H1 (cell line): ENCODE data around the gene ATG5. TPM values are rescaled to one million over a fixed set of nuclear protein-coding genes. Genes with fewer than 3 reads are reported as not detected.

Experiments used
- CTCF ChIA-PET: fragments of 300-600 bp; sonication (Branson Sonifier 250); formaldehyde crosslinking; loops from one replicate; lab custom pipeline; 2021; ENCODE audit not compliant: partially characterized antibody; lab: Charles Lee
- POLR2A ChIA-PET: fragments of 300-600 bp; sonication (Branson Sonifier 250); formaldehyde crosslinking; loops from one replicate; lab custom pipeline; 2021; ENCODE audit warnings: inconsistent platforms; ENCODE audit not compliant: partially characterized antibody; lab: Charles Lee
- DNase-seq, 2 experiments: peaks; one replicate each; pipeline versions ENCODE4 v3.0.0 to v3.0.0-alpha.2; 2010 to 2022; ENCODE audit warnings: low spot score in 2 of 2, low read depth in 1 of 2, mixed read lengths in 1 of 2
- FAIRE-seq: peaks from 2 replicates; lab custom pipeline; 2011; peaks lifted over from hg19 to GRCh38; lab: Jason Lieb, UNC
- H2AFZ ChIP-seq: 2 replicates; pipeline ENCODE4 v1.8.1; 2012; ENCODE audit warnings: low read length, inconsistent platforms
- H2AK5ac ChIP-seq: 2 replicates; pipeline ENCODE4 v1.6.1; 2013; ENCODE audit warnings: low read depth, low read length
- H2BK120ac ChIP-seq: replicated peaks from 2 replicates; pipeline ENCODE3; 2013; ENCODE audit warnings: low read depth, low read length, inconsistent platforms
- H2BK12ac ChIP-seq: 2 replicates; pipeline ENCODE4 v1.6.1; 2013; ENCODE audit warnings: low read depth, low read length
- H2BK15ac ChIP-seq: 2 replicates; pipeline ENCODE4 v1.6.1; 2013; ENCODE audit warnings: low read length
- H2BK20ac ChIP-seq: 2 replicates; pipeline ENCODE4 v1.6.1; 2013; ENCODE audit warnings: low read length
- H2BK5ac ChIP-seq: 2 replicates; pipeline ENCODE4 v1.6.1; 2013; ENCODE audit warnings: low read depth, low read length
- H3K14ac ChIP-seq: 2 replicates; pipeline ENCODE4 v1.6.1; 2013; ENCODE audit warnings: inconsistent platforms; ENCODE audit not compliant: insufficient read length
- H3K18ac ChIP-seq: 2 replicates; pipeline ENCODE4 v1.6.1; 2013; ENCODE audit warnings: low read length; ENCODE audit errors: extremely low read depth
- H3K23ac ChIP-seq: 2 replicates; pipeline ENCODE4 v1.6.1; 2013; ENCODE audit warnings: inconsistent platforms; ENCODE audit not compliant: insufficient read length
- H3K23me2 ChIP-seq: 2 replicates; pipeline ENCODE4 v1.6.1; 2013; ENCODE audit warnings: low read depth, low read length
- H3K27ac ChIP-seq: 2 replicates; pipeline ENCODE4 v1.6.1; 2011; ENCODE audit warnings: low read depth, low read length, inconsistent platforms
- H3K27me3 ChIP-seq, 4 experiments: replicated peaks in 1 of 4; 1 replicate in 1 of 4; 2 replicates in 3 of 4; pipeline versions ENCODE4 v1.6.1 to v1.8.1; 2011 to 2013; ENCODE audit warnings: low read length in 3 of 4, mild to moderate bottlenecking in 3 of 4, inconsistent platforms in 2 of 4, mixed read lengths in 2 of 4, moderate library complexity in 1 of 4; ENCODE audit not compliant: control insufficient read depth in 3 of 4, insufficient read depth in 3 of 4; ENCODE audit errors: extremely low read depth in 1 of 4
- H3K36me3 ChIP-seq, 4 experiments: 2 replicates each; pipeline versions ENCODE4 v1.6.1 to v1.8.1; 2011 to 2013; ENCODE audit warnings: mild to moderate bottlenecking in 4 of 4, low read length in 3 of 4, moderate library complexity in 2 of 4, control low read depth in 1 of 4, inconsistent platforms in 1 of 4; ENCODE audit not compliant: insufficient read depth in 4 of 4, control insufficient read depth in 2 of 4
- H3K4ac ChIP-seq: replicated peaks from 2 replicates; pipeline ENCODE3; 2013; ENCODE audit warnings: low read length, low read depth, mixed read lengths, inconsistent platforms; ENCODE audit not compliant: insufficient read length
- H3K4me1 ChIP-seq, 4 experiments: replicated peaks in 1 of 4; 1 replicate in 1 of 4; 2 replicates in 3 of 4; pipeline versions ENCODE4 v1.6.1 to v1.8.1; 2011 to 2013; ENCODE audit warnings: low read length in 3 of 4, inconsistent platforms in 2 of 4, mixed read lengths in 1 of 4; ENCODE audit not compliant: insufficient read depth in 4 of 4, control insufficient read depth in 3 of 4
- H3K4me2 ChIP-seq, 2 experiments: 2 replicates each; pipeline versions ENCODE4 v1.6.1 to v1.8.1; 2011 to 2013; ENCODE audit warnings: low read depth in 2 of 2, low read length in 2 of 2, control low read depth in 1 of 2, inconsistent platforms in 1 of 2, mild to moderate bottlenecking in 1 of 2; ENCODE audit not compliant: insufficient read depth in 1 of 2
- H3K4me3 ChIP-seq, 4 experiments: fragments of 200-600, 300-600 bp in 1 of 4; sonication (generic), shearing (Covaris generic), sonication (Bioruptor Twin) in 1 of 4; 2 replicates each; pipeline versions ENCODE4 v1.5.1 to v1.8.1; 2011 to 2016; ENCODE audit warnings: low read length in 4 of 4, low read depth in 3 of 4, control low read depth in 2 of 4, inconsistent platforms in 2 of 4, mild to moderate bottlenecking in 2 of 4, mixed read lengths in 1 of 4, moderate library complexity in 1 of 4; ENCODE audit not compliant: insufficient read depth in 2 of 4; ENCODE audit errors: extremely low read depth in 1 of 4
- H3K56ac ChIP-seq: replicated peaks from 2 replicates; pipeline ENCODE3; 2013; ENCODE audit warnings: low read depth, mild to moderate bottlenecking, mixed read lengths, low read length, inconsistent platforms; ENCODE audit not compliant: insufficient read length
- H3K79me1 ChIP-seq: 2 replicates; pipeline ENCODE4 v1.6.1; 2013; ENCODE audit warnings: low read depth, low read length, control low read depth
- H3K79me2 ChIP-seq, 2 experiments: 2 replicates each; pipeline versions ENCODE4 v1.6.1 to v1.8.1; 2012 to 2013; ENCODE audit warnings: low read length in 2 of 2, mild to moderate bottlenecking in 2 of 2, inconsistent platforms in 1 of 2; ENCODE audit not compliant: insufficient read depth in 2 of 2, control insufficient read depth in 1 of 2
- H3K9ac ChIP-seq, 4 experiments: replicated peaks in 1 of 4; 1 replicate in 1 of 4; 2 replicates in 3 of 4; pipeline versions ENCODE4 v1.6.1 to v1.8.1; 2011 to 2013; ENCODE audit warnings: low read depth in 3 of 4, low read length in 3 of 4, control low read depth in 2 of 4, mild to moderate bottlenecking in 2 of 4, moderate library complexity in 2 of 4, inconsistent platforms in 1 of 4; ENCODE audit errors: extremely low read depth in 1 of 4
- H3K9me3 ChIP-seq, 2 experiments: 2 replicates each; pipeline versions ENCODE4 v1.6.1 to v1.8.1; 2012 to 2013; ENCODE audit warnings: mild to moderate bottlenecking in 2 of 2, moderate library complexity in 2 of 2, control low read depth in 1 of 2, inconsistent platforms in 1 of 2, low read depth in 1 of 2, low read length in 1 of 2, mixed read lengths in 1 of 2; ENCODE audit not compliant: insufficient read depth in 2 of 2
- H4K20me1 ChIP-seq, 2 experiments: replicated peaks in 1 of 2; 2 replicates each; pipeline versions ENCODE3 to v1.8.1; 2011 to 2013; ENCODE audit warnings: inconsistent platforms in 2 of 2, low read length in 2 of 2, mild to moderate bottlenecking in 1 of 2; ENCODE audit not compliant: insufficient read depth in 2 of 2, control insufficient read depth in 1 of 2
- H4K5ac ChIP-seq: 2 replicates; pipeline ENCODE4 v1.6.1; 2013; ENCODE audit warnings: low read length, low read depth, mixed read lengths, inconsistent platforms; ENCODE audit not compliant: insufficient read length
- H4K8ac ChIP-seq: 2 replicates; pipeline ENCODE4 v1.8.0; 2013; ENCODE audit warnings: mild to moderate bottlenecking, moderate library complexity, low read length, inconsistent platforms; ENCODE audit not compliant: insufficient read depth; ENCODE audit errors: extremely low read depth
- H4K91ac ChIP-seq: replicated peaks from 2 replicates; pipeline ENCODE3; 2013; ENCODE audit warnings: low read length, mixed read lengths, inconsistent platforms; ENCODE audit not compliant: insufficient read length
- BRCA1 ChIP-seq: IDR thresholded peaks from 2 replicates; pipeline ENCODE4 v1.6.1; 2012; ENCODE audit warnings: low read depth, low read length, improper control_type of control experiment
- EZH2 ChIP-seq: fragments of 200-600 bp; sonication (generic); IDR thresholded peaks from 2 replicates; pipeline ENCODE4 v1.7.1; 2012; ENCODE audit warnings: low read depth, mild to moderate bottlenecking, moderate library complexity, low read length, inconsistent platforms; ENCODE audit not compliant: severe bottlenecking
- RFX5 ChIP-seq: IDR thresholded peaks from 2 replicates; pipeline ENCODE4 v1.6.1; 2011; ENCODE audit warnings: low read depth, low read length, improper control_type of control experiment, borderline replicate concordance
- RNF2 ChIP-seq: fragments of 200-900, 300-1000 bp; sonication (generic); IDR thresholded peaks from 2 replicates; pipeline ENCODE4 v1.7.1; 2016; ENCODE audit warnings: borderline replicate concordance, low read depth, mild to moderate bottlenecking, antibody characterized with exemption, low read length; ENCODE audit not compliant: poor library complexity, severe bottlenecking; ENCODE audit errors: missing control alignments
- RXRA ChIP-seq: IDR thresholded peaks from 2 replicates; pipeline ENCODE4 v1.6.1; 2011; ENCODE audit warnings: low read depth, mild to moderate bottlenecking, low read length, moderate library complexity; ENCODE audit not compliant: insufficient read depth
- SIX5 ChIP-seq: IDR thresholded peaks from 2 replicates; pipeline ENCODE4 v1.6.1; 2011; ENCODE audit warnings: mild to moderate bottlenecking, low read depth, low read length
- SP1 ChIP-seq: IDR thresholded peaks from 2 replicates; pipeline ENCODE4 v1.6.1; 2011; ENCODE audit warnings: low read depth, low read length
- WGBS, 2 experiments: shearing (Covaris generic) in 1 of 2; methylation state at CpG; one replicate each; pipeline versions ENCODE4 v1.1.6 to v1.1.7; 2013 to 2015; ENCODE audit warnings: low lambda C conversion rate in 2 of 2, mixed read lengths in 2 of 2, inconsistent platforms in 1 of 2, low coverage in 1 of 2, missing lambda C conversion rate in 1 of 2; ENCODE audit not compliant: insufficient replicate concordance in 2 of 2, insufficient coverage in 1 of 2, insufficient read length in 1 of 2; ENCODE audit errors: extremely low coverage in 1 of 2, missing lambda C conversion rate in 1 of 2; 5-methylcytosine and 5-hydroxymethylcytosine counted together
- polyA plus RNA-seq, 7 experiments: library from polyadenylated mRNA; depleted of rRNA in 3 of 7; stranded (reverse) in 5 of 7; unstranded in 2 of 7; fragments of >200 nt in 5 of 7; fragments of 200-250 nt in 2 of 7; gene quantifications; 1 replicate in 5 of 7; 2 replicates in 1 of 7; 4 replicates in 1 of 7; pipeline versions ENCODE4 v1.2.1 to v1.2.3, GENCODE V29; 2011 to 2013; ENCODE audit warnings: missing spikeins in 2 of 7, mixed read lengths in 2 of 7
- total RNA-seq: library from RNA; stranded (reverse); fragmentation: NEBNext Ultra II Directional; extraction: Animal tissue kit (Norgen Biotek cat#: 25700); gene quantifications from 2 replicates; pipeline ENCODE4 v1.2.1, GENCODE V29; 2021

Gene ATG5
- total and polyA plus RNA-seq, 2 of the 8 experiments (the other 6 are each of a cell fraction or from before 2014, with no cell fraction given), result 18.2 to 39.0 TPM

GRCh38 chr6:106279179-106279578, 46.4 kb downstream of the ATG5 start:
- H2BK15ac ChIP-seq, result no peak overlapping the region
- no peak overlapping the region for H4K8ac ChIP-seq
- H3K36me3 ChIP-seq, result peaks cover 0 to 11% (median 6%) of the 10 kb centered on the region in 4 experiments; a peak in 4 of 8 replicates
- WGBS, 2 experiments, result 77% methylated on average over 1 of the region's 1 CpG; no CpG with 5 or more reads in 1 of the 2 experiments
- H3K4me2 ChIP-seq, result no peak overlapping the region
- H3K4me1 ChIP-seq, result no peaks in the 10 kb centered on the region
- no peak overlapping the region for H2AK5ac ChIP-seq
- FAIRE-seq (no peak), DNase-seq (no peak)
- CTCF ChIA-PET, result interaction anchor here (1.2 to 2.6 kb wide), 2 partner anchors 22 to 55 kb away, joined by 3 to 7 read pairs; no protein-coding TSS in a partner anchor
- H3K23ac ChIP-seq, result no peak overlapping the region
- no peak overlapping the region for H2BK12ac ChIP-seq
- TF ChIP-seq RFX5 (no peak), SIX5 (no peak), BRCA1 (no peak), RXRA (no peak), EZH2 (no peak), SP1 (no peak), RNF2 (no peak)
- no peak overlapping the region for H3K56ac ChIP-seq
- H2AFZ ChIP-seq, result no peak overlapping the region
- POLR2A ChIA-PET, result no interaction called here
- no peak overlapping the region for H3K18ac ChIP-seq
- H4K5ac ChIP-seq, result no peak overlapping the region
- no peak overlapping the region for H2BK5ac ChIP-seq
- no peak overlapping the region for H3K14ac ChIP-seq
- peaks cover 0 to 3% of the 10 kb centered on the region in 2 experiments for H4K20me1 ChIP-seq
- peaks cover 0 to 17% of the 10 kb centered on the region in 2 experiments; a peak in 1 of 4 replicates for H3K79me2 ChIP-seq
- no peaks in the 10 kb centered on the region for H3K9me3 ChIP-seq
- no peak overlapping the region for H3K27ac ChIP-seq
- no peak overlapping the region for H2BK20ac ChIP-seq
- no peak overlapping the region for H3K9ac ChIP-seq
- H3K4ac ChIP-seq, result no peak overlapping the region
- H3K79me1 ChIP-seq, result no peaks in the 10 kb centered on the region; the same call in 1 of the 2 replicates
- no peak overlapping the region for H2BK120ac ChIP-seq
- no peaks in the 10 kb centered on the region for H3K23me2 ChIP-seq
- no peak overlapping the region for H4K91ac ChIP-seq
- no peak overlapping the region for H3K4me3 ChIP-seq
- H3K27me3 ChIP-seq, result no peaks in the 10 kb centered on the region
